Colonic mucosa (tissue), 4 donors: ENCODE results near the gene SOX6. TPM values are rescaled to one million over a fixed set of nuclear protein-coding genes. Genes with fewer than 3 reads are reported as not detected.

Source experiments
- DNase-seq: peaks from one replicate; pipeline ENCODE4 v3.0.0-alpha.2; 2020
- H3K27ac ChIP-seq: fragments of 200-600 bp; one replicate; pipeline ENCODE4 v1.8.0; 2021
- H3K27me3 ChIP-seq: fragments of 200-600 bp; one replicate; pipeline ENCODE4 v1.8.0; 2021
- H3K36me3 ChIP-seq: fragments of 200-600 bp; one replicate; pipeline ENCODE4 v1.8.0; 2021
- H3K4me1 ChIP-seq: fragments of 200-600 bp; one replicate; pipeline ENCODE4 v1.8.0; 2021; ENCODE audit warnings: mild to moderate bottlenecking
- H3K4me3 ChIP-seq: fragments of 200-600 bp; one replicate; pipeline ENCODE4 v1.8.0; 2021
- H3K9ac ChIP-seq, 2 donors: one replicate each; pipeline ENCODE4 v1.7.0; 2013; ENCODE audit warnings: control low read depth in 2 of 2, low read depth in 2 of 2, low read length in 2 of 2
- H3K9me3 ChIP-seq: fragments of 200-600 bp; one replicate; pipeline ENCODE4 v1.8.0; 2021
- intact Hi-C: fragments of 100-400 bp; cut with DNase I; formaldehyde crosslinking; loops from one replicate; pipeline ENCODE4 v1.14.1; 2022
- total RNA-seq, 2 donors: library from RNA; stranded (reverse); fragmentation: NEBNext Ultra II Directional in 1 of 2; extraction: Animal tissue kit (Norgen Biotek cat#: 25700) in 1 of 2; gene quantifications; one replicate each; pipeline ENCODE4 v1.2.1, GENCODE V29; 2021
- TF ChIP-seq, protein P1 (sequence below): fragments of 200-600 bp; IDR thresholded peaks from one replicate; pipeline ENCODE4 v1.8.0; 2022; ENCODE audit warnings: antibody characterized with exemption, mild to moderate bottlenecking
- donor health status: healthy.
- donor health status: DM: no; HTN: no; CAD: no.
- donor health status: DM: no; HTN: no; CAD: no.

SOX6 gene
- total RNA-seq, 2 donors from 2014 or later, result 2.1 to 3.0 TPM

DNA sequence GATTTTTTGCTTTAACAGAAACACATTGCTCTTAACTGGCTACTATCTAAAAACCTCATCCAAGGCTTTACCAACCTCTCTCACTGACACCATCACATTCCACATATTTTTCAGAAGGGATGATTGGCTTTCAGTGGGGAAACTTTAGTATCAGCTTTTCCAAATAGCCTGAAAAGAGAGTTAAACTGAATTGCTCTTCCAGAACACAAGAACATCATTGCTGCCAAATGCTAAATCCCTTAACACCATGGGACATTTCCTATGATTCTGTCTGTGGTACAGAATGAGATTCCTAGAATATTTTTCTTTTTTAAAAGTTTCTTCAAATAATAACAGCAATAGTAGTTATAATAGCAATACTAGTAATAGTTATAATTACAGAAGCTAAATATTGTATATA is 45.4 kb downstream of the SOX6 start:
- no peak overlapping the region for H3K4me3 ChIP-seq
- H3K9me3 ChIP-seq, result no peaks in the 10 kb centered on the region
- TF ChIP-seq, protein P1, sequence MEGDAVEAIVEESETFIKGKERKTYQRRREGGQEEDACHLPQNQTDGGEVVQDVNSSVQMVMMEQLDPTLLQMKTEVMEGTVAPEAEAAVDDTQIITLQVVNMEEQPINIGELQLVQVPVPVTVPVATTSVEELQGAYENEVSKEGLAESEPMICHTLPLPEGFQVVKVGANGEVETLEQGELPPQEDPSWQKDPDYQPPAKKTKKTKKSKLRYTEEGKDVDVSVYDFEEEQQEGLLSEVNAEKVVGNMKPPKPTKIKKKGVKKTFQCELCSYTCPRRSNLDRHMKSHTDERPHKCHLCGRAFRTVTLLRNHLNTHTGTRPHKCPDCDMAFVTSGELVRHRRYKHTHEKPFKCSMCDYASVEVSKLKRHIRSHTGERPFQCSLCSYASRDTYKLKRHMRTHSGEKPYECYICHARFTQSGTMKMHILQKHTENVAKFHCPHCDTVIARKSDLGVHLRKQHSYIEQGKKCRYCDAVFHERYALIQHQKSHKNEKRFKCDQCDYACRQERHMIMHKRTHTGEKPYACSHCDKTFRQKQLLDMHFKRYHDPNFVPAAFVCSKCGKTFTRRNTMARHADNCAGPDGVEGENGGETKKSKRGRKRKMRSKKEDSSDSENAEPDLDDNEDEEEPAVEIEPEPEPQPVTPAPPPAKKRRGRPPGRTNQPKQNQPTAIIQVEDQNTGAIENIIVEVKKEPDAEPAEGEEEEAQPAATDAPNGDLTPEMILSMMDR, result no peak
- H3K27ac ChIP-seq, result no peak overlapping the region
- H3K36me3 ChIP-seq, result no peaks in the 10 kb centered on the region
- intact Hi-C loops, result no loop called here
- DNase-seq, result no peak
- H3K4me1 ChIP-seq, result no peaks in the 10 kb centered on the region
- no peak overlapping the region for H3K9ac ChIP-seq
- no peaks in the 10 kb centered on the region for H3K27me3 ChIP-seq

DNA sequence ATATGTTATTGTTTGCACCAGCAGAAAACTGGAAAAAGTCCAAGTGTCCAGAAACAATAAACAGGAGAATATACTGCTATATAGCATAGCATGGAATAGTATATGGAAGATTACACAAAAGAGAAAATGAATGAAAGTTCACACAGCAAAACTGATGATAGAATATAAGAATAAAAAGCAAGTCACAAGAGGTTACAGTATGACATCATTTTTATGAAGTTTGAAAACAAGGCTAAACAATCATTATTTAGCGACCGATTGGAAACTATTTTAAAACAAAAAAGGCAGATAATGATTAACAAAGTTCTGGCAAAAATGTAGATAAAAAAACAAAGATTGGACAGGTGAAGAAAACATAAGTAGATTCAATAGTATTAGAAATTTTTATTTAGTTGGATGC is 47.1 kb downstream of the SOX6 start:
- DNase-seq, result no peak
- H3K36me3 ChIP-seq, result no peaks in the 10 kb centered on the region
- no peak overlapping the region for H3K4me3 ChIP-seq
- TF ChIP-seq, protein P1, result no peak
- intact Hi-C loops, result no loop called here
- H3K4me1 ChIP-seq, result no peaks in the 10 kb centered on the region
- H3K27me3 ChIP-seq, result no peaks in the 10 kb centered on the region
- H3K27ac ChIP-seq, result no peak overlapping the region
- no peak overlapping the region for H3K9ac ChIP-seq
- no peaks in the 10 kb centered on the region for H3K9me3 ChIP-seq

DNA sequence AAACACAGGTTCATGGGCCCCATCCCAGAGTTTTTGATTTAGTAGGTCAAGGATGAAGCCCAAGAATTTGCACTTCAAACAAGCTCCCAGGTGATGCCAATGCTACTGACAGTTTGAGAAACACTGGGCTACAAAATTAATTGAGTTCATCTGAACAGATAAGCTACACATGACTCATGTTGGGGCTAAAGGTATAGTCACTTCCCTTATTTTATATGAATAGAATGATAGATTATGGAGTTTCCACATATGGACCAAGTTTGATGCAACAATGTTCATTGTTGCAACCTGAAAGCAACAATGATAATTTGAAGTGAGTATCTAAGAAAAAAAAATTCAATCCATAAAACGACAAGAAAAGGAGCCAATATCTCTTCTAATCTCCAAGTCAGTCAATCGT is 54.9 kb downstream of the SOX6 start:
- no peak overlapping the region for H3K9ac ChIP-seq

DNA sequence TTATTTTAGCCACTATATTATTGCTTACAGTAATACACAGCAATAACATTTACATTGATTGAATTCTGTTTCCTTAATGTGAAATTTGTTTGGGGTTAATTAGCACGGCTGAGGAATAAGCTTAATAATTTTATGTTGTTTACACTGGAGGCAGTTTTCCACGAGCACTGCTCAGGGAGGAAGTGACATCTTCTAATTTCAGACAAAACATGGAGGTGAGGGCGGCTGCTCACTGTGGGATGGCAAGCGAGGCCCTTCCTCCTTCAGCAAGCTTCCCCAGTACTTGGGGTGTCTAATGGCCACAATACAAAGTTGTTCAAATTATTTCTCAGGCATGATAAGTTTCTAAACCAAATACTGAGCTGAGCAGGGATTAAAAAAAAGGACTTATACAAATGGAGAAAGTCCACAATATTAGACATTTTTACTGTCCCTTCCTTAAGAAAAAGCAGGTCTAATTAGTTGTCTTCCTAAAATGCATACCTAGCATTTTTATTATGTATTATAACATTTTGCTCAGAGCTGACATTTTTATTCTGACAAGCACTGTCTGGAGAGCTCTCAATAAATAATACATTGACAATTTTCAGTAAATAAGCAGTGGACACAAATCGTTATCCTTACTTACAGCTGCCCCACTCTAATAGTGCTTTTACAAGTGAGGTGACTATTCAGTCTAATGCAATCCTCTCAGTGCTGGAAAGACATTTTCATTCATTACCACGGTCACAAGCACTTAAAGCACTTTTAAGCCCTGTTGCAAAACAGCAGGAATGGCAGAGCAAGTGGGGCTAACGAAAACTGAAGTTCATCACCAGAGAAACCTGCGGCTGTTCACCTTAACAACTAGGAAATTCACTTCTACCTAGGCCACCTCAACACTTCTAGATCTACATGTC is 56.2 kb downstream of the SOX6 start:
- no peaks in the 10 kb centered on the region for H3K27me3 ChIP-seq
- no peaks in the 10 kb centered on the region for H3K4me1 ChIP-seq
- no peak for DNase-seq
- H3K9ac ChIP-seq, result no peak overlapping the region
- H3K36me3 ChIP-seq, result no peaks in the 10 kb centered on the region
- H3K27ac ChIP-seq, result no peak overlapping the region
- TF ChIP-seq, protein P1, result no peak
- H3K9me3 ChIP-seq, result no peaks in the 10 kb centered on the region
- intact Hi-C loops, result no loop called here
- no peak overlapping the region for H3K4me3 ChIP-seq

More for the DNA sequence above, 54.9 kb downstream of the SOX6 start:
- H3K27me3 ChIP-seq, result no peaks in the 10 kb centered on the region
- H3K9me3 ChIP-seq, result no peaks in the 10 kb centered on the region
- no peaks in the 10 kb centered on the region for H3K36me3 ChIP-seq
- DNase-seq, result no peak
- H3K4me1 ChIP-seq, result no peaks in the 10 kb centered on the region
- TF ChIP-seq, protein P1, result no peak
- intact Hi-C loops, result no loop called here
- H3K27ac ChIP-seq, result no peak overlapping the region
- no peak overlapping the region for H3K4me3 ChIP-seq

DNA sequence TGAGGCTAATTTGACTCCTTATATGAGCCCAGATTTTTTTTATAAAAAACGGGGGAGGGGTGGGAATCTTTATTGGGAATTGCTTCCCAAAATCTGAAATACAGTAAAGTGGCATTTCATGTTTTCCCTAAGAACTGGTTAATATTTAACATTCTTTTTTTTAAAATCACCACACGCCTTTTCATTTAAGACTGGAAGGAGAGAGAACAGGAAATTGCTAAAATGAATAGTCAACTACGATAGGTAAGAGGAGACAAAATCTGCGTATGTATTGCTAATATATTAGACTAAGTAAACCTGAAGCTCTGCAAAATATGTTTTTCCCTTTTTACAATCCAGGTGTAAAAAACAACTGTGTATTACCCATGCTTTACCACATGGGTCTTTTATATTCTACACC is 57.0 kb downstream of the SOX6 start:
- Histone ChIP-seq H3K9ac (no peak overlapping the region), H3K27ac (no peak overlapping the region), H3K4me1 (no peaks in the 10 kb centered on the region), H3K27me3 (no peaks in the 10 kb centered on the region), H3K9me3 (no peaks in the 10 kb centered on the region), H3K36me3 (no peaks in the 10 kb centered on the region), H3K4me3 (no peak overlapping the region)
- DNase-seq, result no peak
- TF ChIP-seq, protein P1, result no peak
- intact Hi-C loops, result no loop called here
